ENCODE results near the gene TTC39A. TPM values are rescaled to one million over a fixed set of nuclear protein-coding genes. Genes with fewer than 3 reads are reported as not detected.

The TTC39A gene
- total RNA-seq, 1 experiment from 2014 or later, result 8.3 TPM

- ATAC-seq (no peak), DNase-seq (ENCODE audit: low read depth, low spot score) (no peak)
- BruUV-seq (replicated peaks), result no TSS peak
- Histone ChIP-seq H3K27ac (ENCODE audit: low read length) (no peak overlapping the region), H3K36me3 (ENCODE audit: control insufficient read depth, insufficient read depth, low read length) (no peaks in the 10 kb centered on the region), H3K4me3 (ENCODE audit: low read depth in 2 of 2, low read length in 2 of 2) (no peak overlapping the region), H3K27me3 (ENCODE audit: control insufficient read depth, insufficient read depth, low read length) (no peaks in the 10 kb centered on the region), H3K9me3 (ENCODE audit: control insufficient read depth, insufficient read depth, low read depth, low read length) (no peaks in the 10 kb centered on the region), H3K4me1 (ENCODE audit: control insufficient read depth, insufficient read depth, low read length) (no peaks in the 10 kb centered on the region)
- TF ChIP-seq POLR2AphosphoS5 (IDR thresholded peaks at IDR 0.05; ENCODE audit: low read depth, low read length), result no peak
- TF ChIP-seq SIN3A (IDR thresholded peaks at IDR 0.05; ENCODE audit: borderline replicate concordance, insufficient read depth, low read depth, low read length), result no peak
- no peak for TF ChIP-seq CTCF (IDR thresholded peaks at IDR 0.05)
- no peak for TF ChIP-seq TCF7L2 (IDR thresholded peaks at IDR 0.05; ENCODE audit: low read depth, low read length)
- no peak for TF ChIP-seq REST (IDR thresholded peaks at IDR 0.05; ENCODE audit: insufficient read depth in 1 of 2, low read depth in 2 of 2, low read length in 1 of 2)
- intact Hi-C loops (cut with micrococcal nuclease; ENCODE audit: unreplicated experiment), result no loop called here
- in situ Hi-C loops (cut with HindIII; ENCODE audit: low pct_unique_long_range_greater_than_20kb, low sequenced_read_pairs), result no loop called here
- POLR2A ChIA-PET, result interaction anchor here (0.7 kb wide), 1 partner anchor 15 kb away, joined by 11 read pairs; no protein-coding TSS in a partner anchor
- CTCF ChIA-PET, result no interaction called here
Observed at GRCh38 chr1:51355382-51355781, 25.0 kb upstream of the TTC39A start.

GRCh38 chr1:51354416-51354815 lies 24.1 kb upstream of the TTC39A start:
- POLR2A ChIA-PET, result interaction anchor here (0.7 kb wide), 1 partner anchor 613 kb away, joined by 3 read pairs; no protein-coding TSS in a partner anchor

More at GRCh38 chr1:51354416-51354815, 24.1 kb upstream of the TTC39A start:
- Histone ChIP-seq H3K4me3 (ENCODE audit: low read depth in 2 of 2, low read length in 2 of 2) (no peak overlapping the region), H3K9me3 (ENCODE audit: control insufficient read depth, insufficient read depth, low read depth, low read length) (no peaks in the 10 kb centered on the region), H3K36me3 (ENCODE audit: control insufficient read depth, insufficient read depth, low read length) (no peaks in the 10 kb centered on the region), H3K27ac (ENCODE audit: low read length) (no peak overlapping the region), H3K27me3 (ENCODE audit: control insufficient read depth, insufficient read depth, low read length) (no peaks in the 10 kb centered on the region), H3K4me1 (ENCODE audit: control insufficient read depth, insufficient read depth, low read length) (no peaks in the 10 kb centered on the region)
- intact Hi-C loops (cut with micrococcal nuclease; ENCODE audit: unreplicated experiment), result no loop called here
- BruUV-seq (replicated peaks), result no TSS peak
- TF ChIP-seq SIN3A (IDR thresholded peaks at IDR 0.05; ENCODE audit: borderline replicate concordance, insufficient read depth, low read depth, low read length) (no peak), REST (IDR thresholded peaks at IDR 0.05; ENCODE audit: insufficient read depth in 1 of 2, low read depth in 2 of 2, low read length in 1 of 2) (no peak), TCF7L2 (IDR thresholded peaks at IDR 0.05; ENCODE audit: low read depth, low read length) (no peak), POLR2AphosphoS5 (IDR thresholded peaks at IDR 0.05; ENCODE audit: low read depth, low read length) (no peak), CTCF (IDR thresholded peaks at IDR 0.05) (no peak)
- no peak for DNase-seq (ENCODE audit: low read depth, low spot score)
- ATAC-seq, result no peak
- CTCF ChIA-PET, result no interaction called here
- in situ Hi-C loops (cut with HindIII; ENCODE audit: low pct_unique_long_range_greater_than_20kb, low sequenced_read_pairs), result no loop called here

Data from Panc1 (cell line).